Mucosa of descending colon (tissue), 3 donors: ENCODE data around the gene MED25. TPM values are rescaled to one million over a fixed set of nuclear protein-coding genes. Genes with fewer than 3 reads are reported as not detected.

ENCODE experiments used
- ATAC-seq: fragments of 200-7000 bp; cut with Tn5 transposase; one replicate; pipeline ENCODE4 v1.9.1; 2020; ENCODE audit warnings: mild to moderate bottlenecking, moderate library complexity
- DNase-seq, 3 donors: peaks; one replicate each; pipeline ENCODE4 v3.0.0-alpha.2; 2020
- H3K36me3 ChIP-seq: fragments of 200-600 bp; one replicate; pipeline ENCODE4 v1.8.0; 2021; ENCODE audit warnings: low read depth, mild to moderate bottlenecking
- H3K4me1 ChIP-seq: fragments of 200-600 bp; one replicate; pipeline ENCODE4 v1.8.0; 2021; ENCODE audit warnings: low read depth, mild to moderate bottlenecking
- H3K4me3 ChIP-seq: fragments of 200-600 bp; one replicate; pipeline ENCODE4 v1.8.0; 2021; ENCODE audit warnings: mild to moderate bottlenecking
- H3K9me3 ChIP-seq: fragments of 200-600 bp; one replicate; pipeline ENCODE4 v1.8.0; 2021; ENCODE audit warnings: mild to moderate bottlenecking
- CTCF ChIP-seq: fragments of 200-600 bp; IDR thresholded peaks from one replicate; pipeline ENCODE4 v1.8.0; 2022; ENCODE audit warnings: antibody characterized with exemption, mild to moderate bottlenecking
- intact Hi-C, 2 donors: fragments of 100-400 bp; cut with DNase I in 1 of 2; cut with micrococcal nuclease in 1 of 2; formaldehyde crosslinking; loops; one replicate each; pipeline versions ENCODE4 v1.11.0 to v1.11.1; 2022; cut with DNase I, micrococcal nuclease
- total RNA-seq, 3 donors: library from RNA; stranded (reverse); fragmentation: NEBNext Ultra II Directional in 2 of 3; extraction: Animal tissue kit (Norgen Biotek cat#: 25700) in 2 of 3; gene quantifications; one replicate each; pipeline versions ENCODE4 v1.2.1 to v1.2.4, GENCODE V29; 2021 to 2023
- donor health status: DM: no; HTN: no; CAD: no; lungs with moderate emphysema.
- donor health status: DM: no; HTN: no; CAD: no.
- donor health status: DM: no; HTN: yes; CAD: no.

The MED25 gene
- total RNA-seq, 3 donors from 2014 or later, result 54.7 to 57.4 (median 55.2) TPM

DNA sequence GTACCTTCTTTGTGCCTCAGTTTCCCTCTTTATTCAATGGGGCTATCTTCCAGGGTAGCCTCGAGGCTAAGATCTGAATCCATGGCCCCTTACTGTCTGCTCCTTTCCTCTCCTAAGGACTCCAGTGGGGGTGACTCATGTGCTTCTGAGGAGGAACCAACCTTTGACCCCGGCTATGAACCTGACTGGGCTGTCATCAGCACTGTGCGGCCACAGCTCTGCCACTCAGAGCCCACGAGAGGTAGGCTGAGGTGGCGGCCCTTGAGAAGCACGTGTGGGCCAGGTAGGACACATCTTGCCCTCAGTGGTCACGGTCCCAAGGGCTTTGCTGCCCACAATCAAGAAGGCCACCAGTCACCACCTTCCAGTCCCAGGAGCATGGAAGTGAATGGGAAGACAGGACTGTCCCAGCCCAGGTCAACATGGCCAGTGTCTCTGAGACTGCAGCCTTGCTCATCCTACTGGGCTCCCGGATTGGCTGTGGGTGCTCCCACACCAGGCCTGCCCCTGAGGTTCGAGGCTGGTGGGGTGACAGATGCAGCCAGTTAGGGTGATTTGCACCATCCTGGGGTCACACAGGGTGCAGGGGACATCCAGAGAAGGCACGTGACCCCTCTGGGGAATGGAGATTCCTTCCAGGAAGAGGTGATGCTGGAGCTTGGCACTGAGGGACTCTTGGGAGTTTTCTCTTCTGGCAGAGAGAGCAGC is 62.2 kb downstream of the MED25 start:
- TF ChIP-seq CTCF, result no peak
- DNase-seq (peak in 1 of 3 donors; percentile 19), ATAC-seq (no peak)
- Histone ChIP-seq H3K4me1 (peaks cover 15% of the 10 kb centered on the region), H3K4me3 (no peak overlapping the region), H3K9me3 (no peaks in the 10 kb centered on the region), H3K36me3 (peaks cover 10% of the 10 kb centered on the region)
- intact Hi-C loops, result no loop called here

DNA sequence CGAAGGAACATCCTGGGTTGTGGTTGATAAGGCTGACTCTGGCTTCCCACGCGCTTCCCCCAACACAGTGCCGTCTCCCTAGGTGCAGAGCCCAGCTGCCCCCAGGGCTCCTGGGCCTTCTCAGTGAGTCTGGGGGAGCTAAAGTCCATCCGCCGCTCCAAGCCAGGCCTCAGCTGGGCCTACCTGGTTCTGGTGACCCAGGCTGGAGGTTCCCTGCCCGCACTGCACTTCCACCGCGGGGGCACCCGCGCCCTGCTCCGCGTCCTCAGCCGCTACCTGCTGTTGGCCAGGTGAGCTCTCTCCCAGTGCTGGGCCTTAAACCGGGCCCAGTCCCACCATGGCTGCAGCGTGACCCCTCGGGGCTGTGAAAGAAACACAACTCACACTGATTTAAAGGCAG is 63.1 kb downstream of the MED25 start:
- no peak overlapping the region for H3K4me3 ChIP-seq
- intact Hi-C loops, result no loop called here
- DNase-seq (no peak), ATAC-seq (no peak)
- TF ChIP-seq CTCF, result no peak
- peaks cover 10% of the 10 kb centered on the region for H3K4me1 ChIP-seq
- peaks cover 10% of the 10 kb centered on the region for H3K36me3 ChIP-seq
- H3K9me3 ChIP-seq, result no peaks in the 10 kb centered on the region

GRCh38 chr19:49881672-49882394 is 63.7 kb downstream of the MED25 start:
- intact Hi-C loops, result no loop called here
- Histone ChIP-seq H3K4me1 (peaks cover 10% of the 10 kb centered on the region), H3K4me3 (no peak overlapping the region), H3K36me3 (peaks cover 10% of the 10 kb centered on the region), H3K9me3 (no peaks in the 10 kb centered on the region)
- ATAC-seq, result no peak
- TF ChIP-seq CTCF, result no peak
- no peak for DNase-seq

DNA sequence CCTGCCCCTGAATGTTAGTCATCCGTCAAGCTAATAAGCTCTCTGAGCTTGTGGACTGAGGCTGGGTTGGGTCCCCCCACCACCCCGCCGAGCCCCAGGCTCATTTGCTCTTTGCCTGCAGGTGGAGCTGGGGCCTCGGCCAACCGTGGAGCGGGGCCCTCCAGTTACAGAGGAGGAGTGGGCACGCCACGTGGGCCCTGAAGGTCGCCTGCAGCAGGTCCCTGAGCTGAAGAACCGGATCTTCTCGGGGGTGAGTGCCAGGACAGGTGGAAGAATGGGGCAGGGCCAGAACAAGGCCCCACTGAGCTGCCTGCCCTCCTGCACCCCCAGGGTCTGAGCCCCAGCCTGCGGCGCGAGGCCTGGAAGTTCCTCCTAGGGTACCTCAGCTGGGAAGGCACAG is 64.6 kb downstream of the MED25 start:
- Histone ChIP-seq H3K4me3 (no peak overlapping the region), H3K4me1 (peaks cover 10% of the 10 kb centered on the region), H3K36me3 (peaks cover 5% of the 10 kb centered on the region), H3K9me3 (no peaks in the 10 kb centered on the region)
- no peak for TF ChIP-seq CTCF
- intact Hi-C loops, result no loop called here
- DNase-seq (no peak), ATAC-seq (no peak)

DNA sequence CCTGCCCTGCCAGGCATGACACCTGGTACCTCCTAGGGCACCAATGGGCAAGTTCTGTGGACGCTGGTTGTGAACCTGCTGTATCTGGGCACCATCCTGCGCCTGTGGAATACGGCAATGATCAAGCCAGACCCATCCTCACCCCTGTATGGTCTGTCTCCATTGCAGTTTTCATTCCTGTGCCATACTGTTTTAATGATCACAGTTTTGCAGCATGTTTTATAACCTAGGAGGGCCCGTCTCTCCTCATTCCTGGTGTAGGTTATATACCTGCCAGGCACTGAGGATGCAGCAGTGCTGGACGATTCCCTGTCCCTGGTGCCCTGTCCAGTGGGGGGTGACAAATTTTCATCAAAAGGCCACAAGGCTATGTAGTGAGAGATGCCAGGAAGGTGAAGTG is 65.0 kb downstream of the MED25 start:
- Histone ChIP-seq H3K36me3 (peaks cover 5% of the 10 kb centered on the region), H3K4me1 (peaks cover 8% of the 10 kb centered on the region), H3K4me3 (no peak overlapping the region), H3K9me3 (no peaks in the 10 kb centered on the region)
- ATAC-seq (no peak), DNase-seq (no peak)
- TF ChIP-seq CTCF, result no peak
- intact Hi-C loops, result no loop called here
